ENCODE data around the gene RAP2B.

RAP2B gene

DNA sequence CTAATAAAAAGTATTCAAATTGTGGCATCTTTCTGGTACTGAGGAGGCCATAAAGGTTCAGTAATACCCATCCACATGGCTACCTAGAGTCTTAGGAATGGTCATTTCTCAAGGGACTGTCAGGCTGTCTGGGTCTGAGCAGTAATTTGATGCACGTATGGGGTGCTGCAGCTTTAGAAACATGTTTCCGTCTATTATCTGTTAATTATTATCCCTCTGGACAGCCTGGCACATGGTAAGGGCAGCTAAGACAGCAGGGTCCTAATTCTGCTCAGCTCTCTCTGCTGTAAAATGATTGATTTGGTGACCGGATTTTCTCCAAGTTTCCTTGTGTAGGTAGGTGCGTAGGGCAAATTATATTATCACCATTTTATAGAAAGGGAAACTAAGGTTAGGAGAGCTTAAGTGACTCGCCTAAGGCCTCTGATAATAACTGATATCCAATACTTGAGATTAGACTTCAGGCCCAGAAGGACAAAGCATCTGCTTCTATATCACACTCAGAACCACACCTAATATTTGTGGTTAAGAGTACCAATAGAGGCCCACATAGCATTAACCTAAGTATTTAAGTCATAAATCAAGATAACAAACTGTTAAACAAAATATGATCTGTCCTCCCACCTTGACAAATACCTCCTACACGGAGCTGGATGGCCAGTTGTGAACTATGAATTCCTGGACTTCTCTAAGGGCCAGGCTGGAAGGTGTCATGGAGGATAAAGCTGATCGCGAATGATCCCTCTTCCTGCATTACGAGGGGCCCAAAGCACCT lies 2.9 kb upstream of the RAP2B start:
- intact Hi-C loops (cut with DNase I) = no loop called here
- DNase-seq = no peak

DNA sequence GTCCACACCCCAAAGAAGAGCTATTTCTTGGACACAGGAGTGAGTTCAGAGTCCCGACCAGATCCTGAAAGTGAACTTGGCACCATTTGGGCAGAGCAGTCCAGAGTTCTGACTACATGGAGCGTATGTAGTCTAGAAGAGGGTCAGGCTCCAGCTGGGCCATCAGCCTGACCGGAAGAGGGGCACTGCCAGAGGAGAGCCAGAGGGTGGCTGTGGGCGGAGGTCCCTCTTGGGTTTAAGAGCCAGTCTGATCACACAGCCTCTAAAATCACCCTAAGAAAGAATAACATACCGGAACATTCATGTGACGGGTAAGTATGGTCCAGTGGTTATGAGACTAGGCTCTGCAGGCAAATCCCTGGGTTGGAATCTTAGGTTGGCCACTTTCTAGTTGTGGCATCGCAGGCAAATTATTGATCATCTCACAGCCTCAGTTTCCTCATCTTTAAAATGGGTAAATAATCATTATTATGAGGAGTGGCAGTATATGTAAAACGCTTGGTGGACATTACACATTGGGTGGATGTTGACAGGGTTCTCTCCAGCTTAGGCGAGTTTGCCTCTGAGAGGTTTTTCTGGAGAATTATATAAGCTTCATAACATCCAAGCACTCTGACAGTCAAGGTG lies 2.1 kb upstream of the RAP2B start:
- intact Hi-C loops (cut with DNase I) = loop anchor here (5.0 kb wide), 1 partner anchor 132 kb away; no protein-coding TSS in a partner anchor
- DNase-seq = no peak

DNA sequence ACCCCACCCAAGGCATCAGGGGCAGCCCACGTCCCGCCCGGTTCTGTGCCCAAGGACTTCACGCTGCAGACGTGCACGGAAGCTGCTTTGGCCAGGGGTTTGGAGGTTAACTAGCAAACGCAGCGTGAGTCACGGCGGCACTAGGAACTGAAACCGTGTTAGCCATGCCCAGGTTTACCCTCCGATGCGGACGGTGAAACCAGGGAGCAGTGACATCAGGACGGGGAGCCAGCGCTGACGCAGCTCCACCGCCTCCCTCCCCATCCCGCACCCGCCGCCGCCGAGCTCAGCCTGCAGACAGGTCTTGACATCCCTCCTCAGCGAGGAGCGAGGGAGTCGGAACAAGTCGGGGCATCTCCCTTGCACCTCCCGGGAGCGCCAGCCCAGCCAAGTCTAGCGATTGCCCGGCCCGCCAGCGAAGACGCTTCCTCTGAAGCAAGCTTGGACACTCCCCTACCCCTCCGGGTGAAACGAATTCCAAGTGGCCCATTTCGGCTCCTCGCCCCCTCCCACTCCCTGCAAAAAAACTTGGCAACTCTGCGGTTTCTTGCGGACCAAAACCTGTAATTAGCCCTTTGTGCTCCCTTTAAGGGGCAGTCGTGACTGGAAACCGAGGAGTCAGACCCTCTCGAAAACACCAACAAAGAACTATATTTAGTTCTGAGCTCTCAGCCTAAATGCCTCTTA lies 1.4 kb upstream of the RAP2B start:
- intact Hi-C loops (cut with DNase I) = loop anchor here (5.0 kb wide), 1 partner anchor 132 kb away; no protein-coding TSS in a partner anchor
- DNase-seq = peak; percentile 57 to 94 (median 81)

DNA sequence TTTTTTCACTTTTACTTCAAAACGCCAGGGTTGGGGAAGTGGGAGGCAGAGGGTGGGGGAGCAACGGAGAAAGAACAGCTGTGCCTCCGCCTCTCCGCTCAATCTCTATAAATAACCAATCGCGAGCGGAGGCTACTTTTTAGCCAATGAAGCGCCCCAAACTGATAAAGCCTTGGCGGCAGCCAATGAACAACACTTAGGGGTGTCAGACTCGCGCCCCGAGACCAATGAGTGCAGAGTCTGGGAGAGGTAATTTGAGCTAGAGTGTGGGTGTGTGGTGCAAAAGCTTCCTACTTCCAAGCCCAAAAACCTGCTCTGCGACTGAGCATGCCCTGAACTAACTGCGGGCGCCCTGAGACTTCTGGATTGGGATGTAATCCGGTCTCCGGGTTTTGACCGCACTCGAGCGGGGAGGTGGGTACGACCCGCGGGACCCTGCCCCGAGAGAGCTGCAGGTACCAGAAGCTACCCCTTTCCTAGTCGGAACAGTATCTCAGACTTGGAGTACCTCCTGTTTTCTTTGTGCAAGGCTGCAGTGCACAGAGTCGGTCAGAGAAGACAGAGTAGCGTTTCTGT lies 800 bp upstream of the RAP2B start:
- peak; percentile 74 to 97 (median 92) for DNase-seq
- intact Hi-C loops (cut with DNase I) = loop anchor here (5.0 kb wide), 1 partner anchor 131 kb away; no protein-coding TSS in a partner anchor

DNA sequence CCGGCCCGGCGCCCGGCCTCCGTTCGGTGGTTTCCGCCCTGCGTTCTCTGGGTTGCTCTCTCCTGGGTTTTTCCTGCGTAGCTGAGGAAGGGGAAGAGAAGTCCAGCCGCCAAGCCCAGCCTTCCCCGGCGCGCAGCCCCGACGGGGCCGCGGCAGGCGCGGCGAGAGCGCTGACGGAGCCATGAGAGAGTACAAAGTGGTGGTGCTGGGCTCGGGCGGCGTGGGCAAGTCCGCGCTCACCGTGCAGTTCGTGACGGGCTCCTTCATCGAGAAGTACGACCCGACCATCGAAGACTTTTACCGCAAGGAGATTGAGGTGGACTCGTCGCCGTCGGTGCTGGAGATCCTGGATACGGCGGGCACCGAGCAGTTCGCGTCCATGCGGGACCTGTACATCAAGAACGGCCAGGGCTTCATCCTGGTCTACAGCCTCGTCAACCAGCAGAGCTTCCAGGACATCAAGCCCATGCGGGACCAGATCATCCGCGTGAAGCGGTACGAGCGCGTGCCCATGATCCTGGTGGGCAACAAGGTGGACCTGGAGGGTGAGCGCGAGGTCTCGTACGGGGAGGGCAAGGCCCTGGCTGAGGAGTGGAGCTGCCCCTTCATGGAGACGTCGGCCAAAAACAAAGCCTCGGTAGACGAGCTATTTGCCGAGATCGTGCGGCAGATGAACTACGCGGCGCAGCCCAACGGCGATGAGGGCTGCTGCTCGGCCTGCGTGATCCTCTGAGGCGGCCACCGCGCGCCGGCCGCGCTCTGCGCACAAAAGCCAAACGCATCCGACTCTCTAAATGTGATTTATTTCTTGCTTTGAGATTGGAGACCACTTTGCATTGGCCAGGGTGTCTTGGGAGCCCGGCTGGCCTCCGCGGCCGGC lies 727 bp downstream of the RAP2B start:
- intact Hi-C loops (cut with DNase I) = loop anchor here (5.0 kb wide), 1 partner anchor 130 kb away; no protein-coding TSS in a partner anchor
- peak; percentile 10 to 74 (median 42) for DNase-seq

DNA sequence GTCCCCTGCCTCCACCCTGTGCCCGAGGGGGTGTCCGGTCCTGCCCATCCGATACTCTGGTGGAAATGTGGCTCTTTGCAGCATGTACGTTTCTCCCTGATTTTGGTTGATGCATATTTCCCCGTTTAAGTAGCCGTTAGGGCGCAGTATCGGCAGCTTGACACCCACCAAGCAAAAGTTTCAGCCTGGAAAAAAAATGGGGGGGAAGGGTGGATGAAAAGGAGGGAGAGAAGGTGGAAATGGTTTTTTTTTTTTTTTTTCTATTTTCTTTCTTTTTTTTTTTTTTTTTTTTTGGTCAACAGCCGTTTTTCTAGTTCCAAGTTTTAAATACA lies 1.3 kb downstream of the RAP2B start:
- intact Hi-C loops (cut with DNase I) = loop anchor here (5.0 kb wide), 1 partner anchor 129 kb away; no protein-coding TSS in a partner anchor
- peak in 9 of 42 donors; percentile 6 to 53 (median 21) for DNase-seq

DNA sequence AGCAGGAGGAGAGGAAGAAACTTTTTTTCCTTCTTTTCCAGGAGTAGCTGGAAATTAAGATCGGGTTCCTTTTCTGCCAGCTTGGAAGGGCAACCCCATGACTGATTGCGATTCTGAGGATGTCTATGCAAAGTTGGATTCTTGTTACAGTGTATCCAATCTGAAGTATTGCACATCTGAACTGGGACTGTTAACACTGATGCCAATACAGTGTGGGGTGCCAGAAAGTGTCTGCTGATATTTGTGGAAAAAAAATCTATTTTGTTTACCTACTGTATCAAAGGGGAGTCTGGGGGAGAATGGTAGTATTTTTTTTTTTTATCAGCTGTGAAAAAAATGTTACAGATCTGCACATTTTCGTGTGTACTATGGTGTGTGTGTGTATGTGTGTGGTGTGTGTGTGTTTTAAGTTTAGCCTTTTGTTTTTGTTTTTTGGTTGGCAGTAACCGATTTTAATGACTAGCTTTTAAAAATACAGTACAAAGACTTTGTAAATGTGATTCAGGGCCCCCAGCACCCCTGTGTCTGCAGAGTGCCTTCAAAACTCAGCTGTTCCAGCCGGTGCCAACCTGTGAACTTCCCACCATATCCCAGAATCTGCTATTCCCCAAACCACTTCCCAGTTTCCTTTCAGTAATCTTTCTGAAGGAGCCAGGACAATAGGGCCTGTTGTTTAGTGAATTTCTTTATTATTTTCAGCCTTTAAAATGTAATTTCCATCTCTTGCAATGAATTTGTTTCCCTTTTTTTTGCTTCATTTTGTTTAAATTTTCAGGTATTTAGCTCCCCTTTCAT lies 1.9 kb downstream of the RAP2B start:
- peak in 2 of 42 donors; percentile 15 to 18 for DNase-seq
- intact Hi-C loops (cut with DNase I) = loop anchor here (5.0 kb wide), 1 partner anchor 128 kb away; no protein-coding TSS in a partner anchor

DNA sequence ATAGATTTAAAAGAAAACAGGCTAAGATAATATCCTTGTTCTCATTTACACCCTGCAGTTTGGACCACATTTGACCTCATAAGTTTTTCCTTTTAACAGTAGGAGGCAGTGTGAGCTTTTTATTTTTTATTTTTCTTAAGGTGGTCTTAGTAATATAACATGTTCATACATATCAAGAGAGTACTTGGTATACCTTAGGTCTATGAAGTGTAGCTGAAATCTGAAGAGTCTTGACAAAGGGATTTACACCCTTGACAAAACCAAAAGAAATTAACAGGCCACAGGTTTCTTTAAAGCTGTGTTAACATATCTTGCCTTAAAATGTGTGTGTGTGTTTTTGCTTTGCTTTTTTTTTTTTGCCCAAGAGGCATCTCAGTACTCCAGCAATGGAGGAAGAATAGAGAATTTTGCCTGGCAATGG lies 3.2 kb downstream of the RAP2B start:
- DNase-seq = no peak
- intact Hi-C loops (cut with DNase I) = no loop called here

DNA sequence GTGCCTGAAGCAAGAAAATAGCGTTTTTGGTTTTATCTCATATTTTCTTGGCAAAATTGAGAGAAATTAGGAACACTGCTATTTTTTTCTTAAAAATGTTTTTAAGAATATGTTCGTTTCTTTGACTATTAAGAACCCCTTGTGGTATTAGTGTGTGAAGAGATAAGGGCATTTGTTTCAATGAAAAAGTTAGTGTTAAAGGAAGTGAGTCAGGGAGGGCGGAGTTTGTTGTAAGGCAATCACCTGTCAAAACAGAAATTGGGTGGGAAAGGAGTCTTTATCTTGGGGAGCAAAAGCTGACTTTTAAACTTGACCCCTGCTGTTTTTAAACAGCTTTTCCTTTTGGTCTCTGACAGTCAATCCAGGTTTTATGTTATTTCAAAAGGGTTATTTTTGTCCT lies 4.2 kb downstream of the RAP2B start:
- intact Hi-C loops (cut with DNase I) = no loop called here
- DNase-seq = no peak

DNA sequence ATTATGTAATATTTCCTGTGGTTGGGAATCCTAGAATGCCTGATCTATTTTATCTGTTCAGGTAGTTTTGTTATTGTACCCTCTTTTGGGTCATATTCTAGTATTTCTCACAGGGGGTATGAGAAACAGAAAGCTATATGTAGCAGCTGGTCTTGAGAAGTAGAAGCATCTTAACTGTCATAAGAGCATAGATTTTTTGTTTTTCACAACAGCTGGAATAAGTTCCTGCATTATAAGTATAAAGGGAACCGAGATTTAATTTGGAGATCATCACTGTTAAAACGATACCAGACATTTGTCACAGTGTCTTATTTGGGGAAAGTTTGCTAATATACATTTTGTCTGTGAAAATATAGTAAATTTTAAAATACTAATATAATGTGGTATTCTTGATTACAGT lies 4.8 kb downstream of the RAP2B start:
- DNase-seq = no peak
- intact Hi-C loops (cut with DNase I) = no loop called here

DNA sequence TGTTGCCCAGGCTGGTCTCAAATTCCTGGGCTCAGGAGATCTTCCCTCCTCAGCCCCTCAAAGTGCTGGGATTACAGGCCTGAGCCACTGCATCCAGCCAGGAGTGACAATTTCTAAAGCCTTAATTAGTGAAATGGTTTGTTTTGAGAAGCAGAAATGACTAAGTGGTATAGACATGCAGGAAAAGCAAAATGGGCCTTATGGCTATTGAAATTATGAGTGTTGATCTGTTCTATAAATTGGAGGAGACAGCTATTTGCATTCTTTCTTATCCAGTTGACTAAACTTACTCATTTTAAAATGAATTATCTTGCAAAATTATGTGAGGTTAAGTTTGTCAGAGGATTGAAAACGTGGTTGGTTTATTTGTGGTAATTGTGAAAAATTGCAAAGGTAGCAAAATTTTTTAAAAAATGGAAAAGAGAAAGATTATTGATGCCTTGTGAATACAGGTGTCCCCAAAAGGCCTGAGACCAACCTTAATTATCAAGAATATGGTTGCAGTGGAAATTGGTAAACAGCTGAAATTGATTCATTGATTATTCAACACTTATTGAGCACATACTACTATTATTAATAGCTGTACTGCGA lies 7.9 kb downstream of the RAP2B start:
- no peak for DNase-seq
- intact Hi-C loops (cut with DNase I) = no loop called here

DNA sequence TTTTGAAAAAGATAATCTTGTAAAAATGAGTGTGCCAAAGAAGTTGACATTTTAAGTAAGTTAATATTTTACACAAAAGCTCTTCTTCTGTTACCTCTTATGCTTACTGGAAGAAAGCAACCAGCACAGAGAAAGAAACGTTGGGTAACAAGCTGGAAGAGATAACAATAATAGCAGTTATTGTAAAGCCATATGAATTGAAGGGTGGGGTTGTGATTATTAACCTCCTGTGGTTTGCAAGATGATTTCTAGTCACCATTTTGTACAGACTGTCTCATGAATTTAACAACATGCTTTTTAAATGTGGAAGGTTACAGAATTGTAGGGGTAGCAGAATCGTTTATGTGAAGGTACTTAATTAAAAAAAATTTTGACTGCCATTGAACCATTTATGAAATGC lies 9.2 kb downstream of the RAP2B start:
- DNase-seq = no peak
- intact Hi-C loops (cut with DNase I) = no loop called here

DNA sequence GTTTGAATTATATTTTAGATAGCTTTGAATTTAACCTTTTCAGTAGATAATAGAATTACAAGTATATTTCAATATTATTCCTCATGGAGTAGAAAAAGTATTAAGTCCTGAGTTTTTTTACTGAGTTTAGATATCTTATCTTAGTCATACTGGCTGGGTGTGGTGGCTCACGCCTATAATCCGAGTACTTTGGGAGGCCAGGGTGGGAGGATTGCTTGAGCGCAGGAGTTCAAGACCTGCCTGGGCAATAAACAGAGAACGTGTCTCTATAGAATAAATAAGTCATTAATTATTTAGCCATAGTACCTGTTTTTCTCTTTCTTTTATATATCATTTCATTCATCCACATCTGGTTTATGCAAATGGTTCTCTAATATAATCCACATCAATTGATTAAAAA lies 9.9 kb downstream of the RAP2B start:
- intact Hi-C loops (cut with DNase I) = no loop called here
- no peak for DNase-seq

DNA sequence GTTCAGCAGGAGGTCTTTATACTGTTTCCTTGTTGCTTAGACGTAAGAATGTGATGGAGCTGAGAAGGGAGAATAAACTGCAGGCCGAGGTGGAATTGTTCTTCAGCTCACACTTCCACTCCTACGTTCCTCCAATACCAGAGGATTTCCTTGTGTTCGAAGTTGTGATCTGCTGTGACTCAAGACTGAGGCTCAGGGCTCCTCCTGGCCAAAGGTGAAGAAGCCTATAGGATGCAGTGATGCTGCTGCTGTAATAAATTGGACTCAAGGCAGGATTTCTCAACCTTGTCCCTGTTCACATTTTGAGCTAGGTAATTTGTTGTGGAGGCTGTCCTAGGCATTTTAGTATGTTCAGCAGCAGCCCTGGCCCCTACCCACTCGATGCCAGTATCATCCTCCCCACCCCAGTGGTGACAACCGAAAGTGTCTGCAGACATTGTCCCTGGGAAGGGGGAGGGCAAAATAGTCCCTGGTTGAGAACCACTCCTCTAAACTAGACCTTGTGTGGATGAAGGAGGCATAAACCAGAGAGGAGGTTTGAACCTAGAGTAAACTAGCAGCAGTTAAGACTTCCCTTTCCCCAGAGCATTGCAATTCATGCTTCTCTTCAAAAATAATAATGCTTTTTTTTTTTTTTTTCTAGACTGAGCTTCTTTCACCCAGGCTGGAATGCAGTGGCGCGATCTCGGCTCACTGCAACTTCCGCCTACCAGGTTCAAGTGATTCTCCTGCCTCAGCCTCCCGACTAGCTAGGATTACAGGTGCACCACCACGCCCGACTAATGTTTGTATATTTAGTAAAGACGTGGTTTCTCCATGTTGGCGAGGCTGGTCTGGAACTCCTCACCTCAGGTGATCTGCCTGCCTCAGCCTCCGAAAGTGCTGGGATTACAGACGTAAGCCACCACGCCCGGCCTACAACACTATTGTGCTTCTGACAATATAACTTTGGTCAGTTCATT lies 11.1 kb downstream of the RAP2B start:
- no peak for DNase-seq
- intact Hi-C loops (cut with DNase I) = no loop called here

DNA sequence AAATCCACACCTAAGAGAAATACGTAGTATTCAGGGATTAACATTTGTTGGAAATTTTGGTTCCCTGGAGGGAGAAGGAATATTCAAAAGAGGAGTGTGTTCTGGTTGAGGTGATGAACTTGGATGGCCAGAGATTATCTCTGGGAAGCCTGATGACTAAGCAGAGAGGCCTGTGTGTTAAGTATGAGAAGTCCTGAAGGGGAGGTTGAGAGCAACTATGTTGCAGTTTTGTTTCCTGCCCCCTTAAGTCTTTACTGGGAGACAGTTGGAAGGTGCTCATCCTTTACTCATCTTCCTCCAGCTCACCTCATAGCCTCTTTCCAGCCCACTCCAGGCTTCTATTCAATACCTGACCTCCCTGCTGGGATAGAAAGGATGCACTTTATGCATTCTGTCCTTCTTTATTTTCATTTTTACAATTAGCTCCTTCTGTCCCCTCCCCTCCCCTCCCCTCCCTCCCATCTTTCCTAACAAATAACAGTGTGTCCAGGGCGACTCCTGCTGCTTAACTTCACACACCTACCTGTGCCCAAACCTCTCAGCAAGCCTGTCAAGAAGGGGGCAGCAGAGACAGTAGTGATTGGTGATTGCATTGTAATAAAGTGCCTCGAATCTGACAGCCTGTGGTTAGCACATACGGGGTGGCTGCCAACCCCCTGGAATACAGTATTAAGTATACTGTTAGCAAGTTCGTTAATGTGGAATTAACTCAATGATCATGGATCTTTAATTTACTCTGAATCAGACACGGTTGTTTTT lies 11.9 kb downstream of the RAP2B start:
- intact Hi-C loops (cut with DNase I) = no loop called here
- no peak for DNase-seq

DNA sequence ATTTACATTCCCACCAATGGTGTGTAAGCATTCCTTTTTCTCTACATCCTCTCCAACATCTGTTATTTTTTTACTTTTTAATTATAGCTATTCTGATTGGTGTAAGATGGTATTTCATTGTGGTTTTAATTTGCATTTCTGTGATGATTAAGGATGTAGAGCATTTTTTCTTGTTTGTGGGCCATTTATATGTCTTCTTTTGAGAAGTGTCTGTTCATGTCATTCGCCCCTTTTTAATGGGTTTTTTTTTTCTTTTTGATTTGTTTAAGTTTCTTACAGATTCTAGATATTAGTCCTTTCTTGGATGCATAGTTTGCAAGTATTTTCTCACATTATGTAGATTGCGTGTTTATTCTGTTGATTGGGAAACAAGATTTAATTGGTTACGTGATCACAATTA lies 14.2 kb downstream of the RAP2B start:
- no peak for DNase-seq
- intact Hi-C loops (cut with DNase I) = no loop called here

Data from head of caudate nucleus (tissue), 42 donors.